GM18867 (cell line): ENCODE data around the gene MTA2.
A peak's percentile ranks its signal among the peaks of the same experiment; 100 is the strongest.

ENCODE experiments used
- ATAC-seq: cut with Tn5 transposase; IDR thresholded peaks from one replicate; pipeline ENCODE4 v1.9.1; 2021; ENCODE audit warnings: mild to moderate bottlenecking, moderate library complexity; ENCODE audit not compliant: unreplicated experiment

Gene MTA2

DNA sequence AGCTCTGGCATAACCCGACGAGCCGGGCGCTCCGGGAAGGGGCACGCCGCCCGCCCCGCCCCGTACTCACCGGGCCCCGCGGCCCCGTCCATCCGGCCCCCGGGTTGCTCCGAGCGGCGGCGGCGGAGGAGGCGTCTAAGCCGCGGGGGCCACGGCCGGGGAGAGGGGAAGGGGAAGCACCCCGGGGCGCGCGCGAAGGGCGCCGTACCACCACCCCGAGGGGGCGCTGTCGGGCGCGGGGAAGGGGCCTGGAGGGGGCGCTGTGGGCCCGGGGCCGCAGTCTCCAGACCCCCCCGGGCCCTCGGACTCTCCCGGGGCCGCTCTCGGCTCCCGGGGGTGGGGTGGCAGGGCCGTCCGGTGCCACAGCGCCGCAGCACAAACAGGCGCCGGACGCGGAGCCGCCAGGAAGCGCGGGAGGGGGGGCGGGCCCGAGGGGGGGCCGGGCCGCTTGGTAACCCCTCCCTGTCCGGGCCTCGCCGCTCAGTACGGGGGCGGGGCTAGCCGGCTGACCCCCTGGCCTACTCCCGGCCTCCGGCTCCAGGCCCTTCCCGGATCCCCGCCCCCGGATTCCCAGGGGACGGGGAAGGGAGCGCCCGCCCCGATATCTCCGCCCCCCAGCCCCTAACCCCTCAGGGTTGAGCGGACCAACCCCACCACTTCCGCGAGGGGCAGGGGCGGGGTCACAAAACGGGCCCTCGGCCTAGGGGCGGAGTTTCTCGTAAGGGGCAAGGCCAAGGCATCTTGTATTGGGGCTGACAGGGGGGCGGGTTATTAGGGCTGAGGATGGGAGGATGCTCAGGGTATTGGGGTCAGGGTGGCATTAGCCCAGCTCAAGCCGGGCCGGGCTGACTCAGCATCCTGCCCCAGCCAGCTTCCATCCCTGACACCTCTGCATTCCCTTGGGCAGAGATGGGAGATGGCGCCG is 11.0 kb upstream of the MTA2 start, which contains the start of the genes EML3 and ROM1:
TSS of gene EML3 (minus strand) at position 410 of the 925 bp plus-strand sequence. CDS start at position 92, 318 bp downstream.
TSS of gene ROM1 (plus strand) at position 892 of the 925 bp plus-strand sequence. CDS start at position 917, 25 bp downstream.
- peak; percentile 59 for ATAC-seq

DNA sequence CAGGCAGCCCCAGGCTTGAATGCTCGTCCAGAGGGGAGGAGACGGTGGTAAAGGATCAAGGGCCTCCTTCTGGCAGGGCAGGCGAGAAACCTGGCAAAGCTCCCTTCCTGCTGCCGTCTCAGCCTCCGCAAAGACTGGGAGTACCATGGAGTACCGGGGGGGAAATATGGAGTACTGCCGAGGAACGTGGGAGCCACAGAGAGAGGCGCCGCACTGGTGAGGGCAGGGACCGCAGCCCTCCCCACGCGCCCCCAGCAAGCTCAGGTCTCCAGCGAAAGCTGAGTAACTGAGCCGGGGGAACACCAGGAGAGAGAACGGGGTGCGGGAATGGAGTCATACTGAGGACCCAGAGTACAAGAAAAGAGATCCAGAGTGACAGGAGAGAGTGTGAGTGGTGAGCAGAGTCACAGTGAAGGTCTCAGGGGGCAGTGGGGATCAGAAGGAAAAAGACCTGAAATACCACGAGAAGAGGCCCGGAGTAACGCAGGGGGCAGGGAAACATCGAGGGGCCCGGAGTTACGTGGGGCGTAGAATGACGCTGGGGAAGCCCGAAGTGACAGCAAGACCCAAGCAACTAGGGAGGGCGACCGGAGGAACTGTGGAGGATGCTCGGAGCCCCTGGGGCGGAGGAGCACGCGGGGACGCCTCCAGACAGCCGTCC is 10.2 kb upstream of the MTA2 start:
- peak; percentile 16 for ATAC-seq

DNA sequence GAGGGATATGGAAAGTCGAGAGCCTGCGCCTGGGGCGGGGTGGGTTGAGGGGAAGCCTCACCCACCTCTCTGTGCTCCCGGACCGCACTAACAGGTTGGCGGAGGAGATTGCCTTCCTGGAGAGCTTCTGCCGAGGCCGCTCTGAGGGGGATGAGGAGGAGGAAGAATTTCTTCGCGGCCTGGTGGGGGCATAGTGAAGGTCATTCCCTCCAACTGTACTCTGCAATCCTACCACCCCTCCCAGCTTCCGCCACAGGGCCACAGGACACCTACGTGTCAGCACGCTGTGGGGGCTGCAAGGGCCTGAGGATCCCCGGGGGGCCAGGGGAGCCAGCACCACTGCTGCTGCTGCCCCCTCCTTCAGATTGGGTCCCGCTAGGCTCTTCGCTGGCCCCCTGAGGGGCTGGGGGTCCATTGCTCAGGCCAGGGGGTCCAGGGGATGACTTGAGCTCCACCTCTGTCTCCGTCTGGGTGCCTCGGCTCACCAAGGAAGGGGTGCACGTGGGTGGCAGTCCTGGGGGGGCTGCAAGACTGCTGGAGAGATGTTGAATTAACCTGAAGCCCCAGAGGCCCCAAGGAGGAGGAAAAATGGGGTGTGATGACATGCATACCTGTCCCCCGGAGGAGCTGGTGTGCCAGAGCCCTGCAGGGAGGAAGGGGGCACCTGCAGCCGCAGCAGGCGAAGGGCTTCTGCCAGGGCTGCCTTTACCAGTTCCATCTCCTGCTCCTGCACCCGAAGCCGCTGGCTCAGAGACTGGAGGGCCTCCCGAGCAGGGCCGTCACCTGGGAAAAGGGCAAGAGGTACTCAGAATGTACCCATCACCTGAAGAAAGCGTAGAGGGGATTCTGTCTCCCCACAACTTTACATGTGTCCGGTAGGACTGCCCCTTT is 9.4 kb upstream of the MTA2 start:
- ATAC-seq = no peak

DNA sequence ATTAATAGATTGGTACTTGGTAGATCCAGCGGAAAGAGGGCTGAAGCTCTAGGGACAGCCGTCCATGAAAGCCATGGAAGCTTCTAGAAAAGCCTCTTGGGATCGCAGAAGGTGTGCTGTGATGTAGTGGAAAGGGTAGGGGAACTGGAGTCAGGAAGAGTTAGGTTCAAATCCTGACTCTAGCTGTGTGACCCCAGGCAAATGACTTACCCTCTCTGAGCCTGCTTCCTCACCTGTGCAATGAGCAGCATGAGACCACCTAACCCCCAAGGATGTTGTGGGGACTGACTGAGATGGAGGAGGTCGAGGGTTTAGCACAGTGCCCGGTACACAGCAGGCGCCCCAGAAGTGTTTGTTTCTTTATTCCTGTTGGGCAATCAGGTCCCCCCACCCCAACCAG is 8.7 kb upstream of the MTA2 start:
- ATAC-seq = no peak

DNA sequence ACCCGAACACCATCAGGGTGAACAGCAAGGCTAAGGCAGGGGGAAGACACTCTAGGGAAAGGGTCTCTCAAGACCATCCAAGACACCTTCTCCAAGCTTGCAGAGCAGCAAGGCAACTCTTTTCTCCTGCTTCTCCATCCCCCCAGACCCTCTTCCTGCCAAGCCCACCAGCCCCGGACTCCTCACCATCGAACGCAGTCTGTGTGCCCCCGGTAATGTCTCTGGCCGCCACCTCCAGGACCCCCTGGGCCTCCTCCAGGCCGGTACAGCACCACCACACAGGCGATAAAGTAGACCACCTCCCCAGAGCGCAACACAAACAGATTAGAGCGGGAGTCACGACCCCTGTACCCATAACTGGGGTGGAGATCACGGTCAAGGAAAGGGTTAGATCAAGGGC is 7.1 kb upstream of the MTA2 start:
- ATAC-seq = no peak

DNA sequence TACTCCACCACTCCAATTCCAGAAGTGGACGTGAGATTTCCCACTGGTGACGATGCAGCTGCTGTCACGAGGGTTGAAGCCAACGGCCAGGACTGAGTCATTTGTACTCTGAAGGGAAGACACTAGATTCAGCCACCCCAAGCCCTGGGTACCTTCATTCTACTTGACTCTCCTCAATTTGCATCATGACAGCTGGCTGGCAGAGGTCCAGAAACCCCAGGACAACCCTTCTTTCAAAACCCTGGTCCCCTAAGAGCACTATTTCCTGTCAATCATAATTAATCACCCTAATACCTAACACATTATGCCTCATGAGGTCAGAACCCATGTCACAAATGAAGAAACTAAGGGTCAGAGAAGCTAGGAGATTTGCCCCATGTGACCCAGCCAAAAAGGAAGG is 6.0 kb upstream of the MTA2 start:
- no peak for ATAC-seq

DNA sequence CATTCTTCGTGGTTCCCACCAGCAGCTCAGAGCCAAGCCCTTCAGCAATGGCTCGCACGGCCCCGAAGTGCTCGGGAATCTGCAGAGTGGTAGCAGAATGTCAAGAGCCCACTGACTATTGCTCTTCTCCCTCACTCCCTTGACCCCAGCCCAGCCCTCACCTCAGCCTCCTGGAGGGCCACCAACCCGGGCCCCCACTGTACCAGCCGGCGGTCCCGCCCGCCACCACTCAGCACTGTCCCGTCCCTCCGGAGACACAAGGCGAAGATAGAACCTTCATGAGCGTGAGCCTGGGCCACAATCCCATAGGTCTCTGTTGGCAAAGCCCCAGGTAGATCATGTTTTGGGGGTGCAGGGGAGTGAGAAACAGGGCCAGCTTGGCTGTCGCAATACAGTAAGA is 4.2 kb upstream of the MTA2 start:
- ATAC-seq = no peak

DNA sequence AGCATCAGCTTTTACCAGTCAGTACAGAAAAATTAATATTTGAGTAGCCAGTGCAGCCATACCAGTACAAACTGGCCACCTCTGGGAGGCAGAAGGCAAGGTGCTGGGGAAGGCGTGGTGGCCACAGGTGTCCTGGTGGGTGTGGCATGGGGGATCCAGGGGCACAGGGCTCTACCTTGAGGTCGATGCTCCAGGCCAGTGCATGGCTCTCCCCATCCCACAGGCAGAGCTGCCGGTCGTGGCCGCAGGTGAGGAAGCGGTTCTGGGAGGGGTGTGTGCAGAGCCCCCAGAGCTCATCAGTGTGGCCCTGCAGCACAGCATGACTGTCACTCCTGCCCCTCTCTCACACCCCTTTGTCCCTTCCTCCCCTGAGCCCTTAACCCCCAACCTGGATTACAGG is 3.8 kb upstream of the MTA2 start:
- ATAC-seq = no peak

DNA sequence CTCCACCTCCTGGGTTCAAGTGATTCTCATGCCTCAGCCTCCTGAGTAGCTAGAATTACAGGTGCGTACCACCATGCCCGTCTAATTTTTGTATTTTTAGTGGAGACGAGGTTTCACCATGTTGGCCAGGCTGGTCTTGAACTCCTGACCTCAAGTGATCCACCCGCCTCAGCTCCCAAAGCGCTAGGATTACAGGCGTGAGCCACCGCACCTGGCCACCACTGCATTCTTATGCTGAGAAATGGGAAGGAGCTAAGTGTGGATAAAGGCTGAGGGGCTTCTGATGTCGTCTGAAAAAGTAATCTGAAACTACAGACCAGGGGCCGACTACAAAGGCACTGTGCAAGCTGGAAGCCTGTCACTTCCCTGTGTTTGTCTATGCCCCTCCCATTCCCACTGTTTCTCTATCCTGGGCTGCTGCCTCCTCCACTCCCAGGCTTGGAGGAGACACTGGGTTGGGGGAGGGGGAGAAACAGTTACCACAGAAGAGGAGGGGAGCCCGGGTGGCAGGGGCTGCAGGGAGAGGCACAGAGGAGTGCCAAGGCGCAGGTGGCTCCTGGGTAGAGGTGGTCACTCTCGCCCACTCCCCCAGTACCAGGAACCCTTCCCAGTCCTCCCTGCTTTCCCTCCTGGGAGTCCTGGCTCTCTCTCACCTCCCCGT is 2.9 kb upstream of the MTA2 start:
- ATAC-seq = no peak

DNA sequence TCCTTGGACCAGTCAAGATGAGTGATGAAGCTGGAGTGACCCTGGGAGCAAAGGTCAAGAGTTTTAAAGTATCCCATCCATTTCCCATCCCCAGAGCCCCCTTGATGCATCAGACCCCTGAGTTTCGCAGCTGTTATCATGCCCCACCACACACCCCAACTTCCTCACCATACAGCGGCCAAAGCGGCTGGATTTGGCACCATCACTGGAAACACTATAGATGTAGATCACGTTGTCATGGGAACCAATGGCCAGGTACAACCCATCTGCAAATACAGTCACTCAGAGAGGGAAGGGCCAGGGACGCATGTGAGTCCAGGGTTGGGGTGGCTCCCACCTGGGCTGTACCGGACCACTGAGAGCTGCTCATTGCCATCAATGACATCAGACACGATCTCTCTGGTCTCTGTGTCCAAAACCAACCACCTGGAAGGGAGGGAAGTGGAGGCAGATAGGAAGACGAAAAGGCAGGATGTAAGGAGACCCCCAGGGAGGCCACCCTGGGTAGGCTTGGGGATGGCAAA is 2.2 kb upstream of the MTA2 start:
- ATAC-seq = no peak

DNA sequence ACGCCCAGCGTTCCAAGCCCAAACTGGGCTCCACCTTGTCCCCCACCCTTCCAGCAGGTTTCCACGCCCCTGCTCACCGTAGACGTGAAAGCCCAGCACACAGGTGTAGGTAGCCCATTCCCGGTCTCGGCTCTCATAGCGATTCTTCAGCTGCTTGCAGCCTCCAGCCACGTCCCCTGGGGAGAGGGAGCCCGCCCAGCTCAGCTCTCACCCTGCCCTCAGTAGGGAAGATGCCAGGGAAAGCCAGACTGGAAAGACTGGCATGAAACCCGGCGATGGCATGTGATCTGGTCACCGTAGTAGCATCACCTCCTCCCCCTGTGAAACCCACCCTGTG is 1.4 kb upstream of the MTA2 start:
- ATAC-seq = no peak

DNA sequence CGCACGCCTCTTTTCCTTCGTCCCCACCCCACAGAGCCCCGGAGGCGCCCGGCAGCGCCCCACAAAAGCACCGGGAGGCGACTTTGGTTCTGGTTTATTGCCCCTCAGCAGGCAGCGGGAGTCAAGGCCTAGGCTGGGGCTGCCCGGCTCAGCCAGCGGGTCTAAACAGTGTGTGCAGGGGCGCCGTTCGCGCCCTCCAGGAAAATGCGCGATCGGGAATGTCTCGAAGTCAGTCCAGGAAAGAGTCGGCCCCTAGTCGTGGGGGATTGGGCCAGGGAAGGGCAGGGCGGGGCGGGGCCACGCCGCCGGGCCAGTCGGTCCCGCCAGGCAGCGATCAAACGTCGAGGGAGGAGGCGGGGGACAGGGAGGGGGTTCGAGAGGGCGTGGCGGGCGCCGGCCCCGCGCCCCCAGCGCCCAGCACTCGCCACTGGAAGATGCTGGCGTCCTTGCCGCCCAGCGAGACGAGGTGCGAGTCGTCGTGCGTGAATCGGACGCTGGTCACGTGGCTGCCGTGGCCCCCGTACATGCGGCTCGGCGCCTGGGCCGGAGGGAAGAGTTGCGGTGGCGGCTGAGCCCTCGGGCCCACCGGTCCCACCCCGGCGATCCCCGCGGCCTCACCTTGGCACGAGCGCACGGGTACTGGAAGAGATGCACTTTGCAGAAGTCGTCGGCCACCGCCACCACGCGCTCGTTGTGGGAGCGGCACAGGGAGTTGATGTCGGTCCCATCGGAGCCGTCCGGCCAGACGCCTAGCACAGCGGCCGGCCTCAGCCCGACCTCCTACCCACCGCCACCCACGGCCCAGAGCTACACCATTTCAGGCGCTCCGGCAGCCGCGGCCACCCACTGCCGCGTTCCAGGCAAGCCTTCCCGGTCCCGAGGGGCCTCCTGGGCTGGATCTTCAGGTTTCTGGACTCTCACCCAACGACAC is 741 bp upstream of the MTA2 start:
- no peak for ATAC-seq

DNA sequence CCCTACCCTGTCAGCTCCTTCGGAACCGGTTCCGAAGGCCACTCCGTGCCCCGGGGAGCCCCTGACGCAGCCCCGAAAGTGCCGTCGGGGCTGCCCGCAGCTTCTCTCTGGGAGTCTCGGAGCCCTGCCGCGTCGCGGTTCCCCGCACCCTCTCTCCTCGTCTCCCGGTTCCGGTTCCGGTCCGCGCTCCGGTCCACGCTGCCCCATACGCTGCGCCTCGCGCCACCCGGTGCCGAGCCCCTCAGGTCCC is 618 bp downstream of the MTA2 start:
- ATAC-seq = no peak

DNA sequence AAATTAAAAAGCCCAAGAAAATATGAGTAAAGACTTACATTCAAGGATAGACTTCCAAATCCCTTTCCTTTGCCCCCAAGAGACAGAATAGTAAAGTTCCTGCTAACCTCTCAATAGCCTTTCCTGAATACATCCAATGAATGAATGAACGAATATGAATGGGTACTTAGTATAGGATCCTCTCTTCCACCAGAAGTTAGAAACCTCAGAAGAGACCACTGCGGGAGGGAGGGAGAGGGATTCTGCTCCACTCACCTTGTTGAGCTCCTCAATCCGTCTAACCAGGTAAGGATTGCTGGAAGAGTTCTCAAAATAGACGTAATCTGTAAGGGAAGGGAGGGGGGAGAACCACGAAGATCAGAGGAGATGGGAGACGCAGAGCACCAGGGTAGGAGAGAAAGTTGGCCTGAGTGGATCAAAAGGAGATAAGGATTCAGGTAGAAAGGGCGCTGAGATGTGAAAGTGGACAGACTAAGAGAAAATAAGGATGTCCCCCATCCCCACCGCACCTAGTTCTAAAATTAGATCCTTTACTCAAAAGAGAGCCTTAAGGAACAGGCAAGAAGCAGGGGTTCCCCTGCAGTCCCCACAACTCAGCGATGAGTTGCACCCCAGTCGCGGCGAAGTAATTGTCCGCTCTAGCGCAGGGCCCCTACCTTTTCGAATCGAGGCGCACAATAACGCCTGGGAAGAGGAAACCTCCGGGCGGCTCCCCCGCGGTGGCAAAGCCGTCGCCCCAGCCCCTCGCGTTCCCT is 1.1 kb downstream of the MTA2 start:
- ATAC-seq = no peak

DNA sequence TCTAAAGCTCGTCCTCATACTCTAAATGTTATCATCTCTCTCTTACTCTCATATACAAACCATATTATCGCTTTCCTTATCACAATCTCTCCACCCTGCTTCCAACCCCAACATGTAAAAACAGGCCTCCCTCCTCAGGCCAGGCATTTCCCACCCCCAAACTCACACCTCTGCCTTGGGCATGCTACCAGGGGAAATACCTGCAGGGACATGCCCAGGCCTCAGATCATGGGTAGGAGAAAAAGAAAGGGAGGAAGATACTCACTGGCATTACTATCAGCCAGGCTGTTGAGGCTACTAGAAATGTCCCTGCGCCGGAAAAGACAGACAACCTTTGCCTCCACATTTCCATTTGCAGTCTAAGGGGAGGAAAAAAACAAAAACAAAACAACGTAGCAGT is 1.8 kb downstream of the MTA2 start:
- ATAC-seq = no peak

DNA sequence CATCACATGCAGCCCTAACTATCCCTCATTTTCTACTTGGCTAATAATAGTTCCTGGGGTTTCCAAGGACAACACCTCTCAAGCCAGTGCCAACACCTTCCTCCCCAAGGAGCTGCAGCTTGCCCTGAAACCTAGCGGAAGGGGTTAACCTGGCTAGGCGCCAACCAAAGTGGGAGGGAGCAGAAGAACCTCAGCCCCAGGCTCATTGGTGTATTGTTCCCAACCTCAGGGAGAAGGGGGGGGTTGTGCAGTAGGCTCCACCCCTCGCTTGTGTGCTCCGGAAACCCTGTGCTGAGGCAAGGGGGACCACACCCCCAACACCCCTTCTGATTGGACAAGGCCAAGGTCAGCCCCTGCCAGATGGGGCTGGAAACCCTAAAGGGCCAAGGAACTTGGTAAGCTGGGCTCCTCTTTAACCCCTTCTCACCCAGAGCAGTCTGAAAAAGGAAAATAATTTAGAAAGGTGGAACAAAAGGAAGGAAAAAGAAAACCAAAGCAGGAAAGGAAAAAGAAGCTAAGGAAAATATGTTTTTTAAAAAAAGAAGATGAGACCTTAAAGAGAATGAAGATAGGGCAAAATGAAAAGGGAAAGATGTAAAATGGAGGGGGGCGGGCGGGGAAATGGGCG is 2.5 kb downstream of the MTA2 start:
- peak; percentile 59 for ATAC-seq

DNA sequence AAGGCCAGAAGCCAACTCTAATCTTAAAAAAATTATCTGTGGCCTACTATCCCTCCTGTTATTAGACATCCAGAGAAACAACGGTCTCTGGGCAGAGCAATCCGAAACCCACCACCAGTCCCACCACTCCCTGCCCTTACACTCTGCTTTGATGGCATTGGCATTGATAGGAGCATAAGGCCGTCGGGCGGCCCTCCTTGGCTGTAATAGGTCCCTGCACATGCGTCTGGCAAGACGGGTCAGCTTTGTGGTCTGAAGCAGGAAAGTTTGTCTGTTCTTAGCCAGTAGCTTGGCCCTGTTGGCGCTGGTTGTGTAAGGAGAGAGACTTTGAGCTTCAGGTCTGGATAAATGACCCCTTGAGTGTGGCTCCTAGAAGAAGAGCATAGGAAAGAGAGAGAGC is 6.5 kb downstream of the MTA2 start:
- ATAC-seq = no peak

DNA sequence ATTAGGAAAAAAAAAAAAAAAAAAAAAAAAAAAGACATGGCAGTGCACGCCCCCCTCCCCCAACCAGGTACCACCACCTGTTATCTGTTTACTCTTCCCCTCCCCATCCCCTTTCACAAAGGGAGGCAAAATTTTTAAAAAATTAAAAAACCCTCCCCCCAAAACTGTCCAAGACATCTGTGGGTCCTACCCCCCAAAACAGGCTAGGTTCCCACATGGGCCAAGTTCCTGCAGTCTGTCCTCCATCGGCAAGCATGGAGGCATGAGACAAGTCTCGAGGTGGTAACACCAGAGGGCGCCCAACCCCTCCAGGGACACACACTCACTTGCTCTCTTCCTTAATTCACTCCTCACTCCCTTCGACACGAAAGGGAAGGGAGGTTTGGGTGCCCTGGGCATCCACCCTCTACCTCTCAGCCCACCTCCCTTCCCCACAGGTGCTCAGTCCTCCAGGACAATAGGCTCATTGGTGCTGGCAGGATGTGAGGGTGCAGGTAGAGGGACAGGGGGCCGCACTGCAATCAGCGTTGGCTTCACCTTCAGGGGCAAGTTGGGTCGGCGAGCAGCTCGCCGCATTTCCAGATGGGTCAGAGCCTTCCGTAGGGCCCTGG is 8.1 kb downstream of the MTA2 start:
- ATAC-seq = no peak
